Measurements from ENCODE around the gene BBX. TPM values are rescaled to one million over a fixed set of nuclear protein-coding genes. Genes with fewer than 3 reads are reported as not detected.

Gene BBX
- total and polyA plus RNA-seq, 2 experiments from 2014 or later: 52.4 to 60.8 TPM

DNA sequence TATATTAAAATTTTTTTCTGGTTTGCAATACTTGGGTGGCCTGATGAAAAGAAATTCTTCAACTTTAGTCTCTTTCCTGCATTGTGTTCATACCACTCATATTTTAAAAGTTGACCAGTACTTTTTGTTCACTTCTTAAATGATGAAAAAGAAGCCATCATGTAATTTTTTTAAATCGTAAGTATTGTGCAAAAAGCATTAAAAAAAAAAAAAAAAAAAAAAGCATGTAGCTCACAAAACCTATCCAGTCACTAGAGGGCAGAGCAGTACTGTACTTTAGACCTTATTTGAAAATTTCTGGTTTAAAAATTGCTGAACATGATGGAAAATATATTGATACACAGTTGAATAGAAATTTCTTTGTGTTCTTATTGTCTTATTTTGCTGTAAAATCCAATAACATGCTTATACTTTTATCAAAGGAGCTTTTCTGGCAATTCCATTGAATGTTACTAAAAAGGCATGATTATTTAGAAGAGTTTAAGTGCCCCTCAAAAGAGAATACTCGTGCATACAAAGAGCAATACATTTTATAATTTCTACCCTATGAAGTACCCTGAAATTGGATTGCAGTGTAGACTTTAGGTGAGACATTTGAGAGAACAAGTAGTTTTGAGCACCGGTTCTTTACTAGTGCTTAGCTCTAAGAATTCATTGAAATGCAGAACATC lies 137.7 kb downstream of the BBX start:
- Histone ChIP-seq H3K9ac (peak overlapping the region; percentile 26; the same call in 1 of the 2 replicates), H4K20me1 (ENCODE audit: insufficient read depth) (no peaks in the 10 kb centered on the region; the same call in 1 of the 2 replicates), H3K4me3 (no peak overlapping the region), H3K9me2 (ENCODE audit: insufficient read depth) (no peaks in the 10 kb centered on the region), H3K4me2 (ENCODE audit: unreplicated experiment) (peak overlapping the region; percentile 68), H3K79me2 (ENCODE audit: insufficient read depth) (0 out of 2 replicates have a peak, but pooled peaks cover 4% of the 10 kb centered on the region), H3K27ac (peak overlapping the region; percentile 62), H3K36me3 (ENCODE audit: low read depth) (no peaks in the 10 kb centered on the region), H3K9me3 (ENCODE audit: low read depth) (no peaks in the 10 kb centered on the region), H3K27me3 (replicated peaks; ENCODE audit: insufficient read depth) (no peaks in the 10 kb centered on the region), H2AFZ (no peak overlapping the region), H3K4me1 (ENCODE audit: insufficient read depth) (peaks cover 57% of the 10 kb centered on the region), H3F3A (ENCODE audit: insufficient read depth) (peaks cover 50% of the 10 kb centered on the region)
- no peak for TF ChIP-seq EZH2 (IDR thresholded peaks at IDR 0.05; ENCODE audit: insufficient read depth, poor library complexity, severe bottlenecking)
- TF ChIP-seq EZH2phosphoT487 (IDR thresholded peaks at IDR 0.05; ENCODE audit: insufficient read depth, low read depth): no peak
- WGBS, 2 experiments (ENCODE audit: low coverage in 1 of 2, low lambda C conversion rate in 2 of 2, missing lambda C conversion rate in 2 of 2): 38 to 40% methylated on average over 3 of the region's 3 CpGs
- in situ Hi-C loops (cut with MboI): no loop called here
- peak; percentile 81 for DNase-seq

GRCh38 chr3:107661447-107662123 lies 138.8 kb downstream of the BBX start:
- Histone ChIP-seq H2AFZ (peak overlapping the region; percentile 5), H3K9me3 (ENCODE audit: low read depth) (no peaks in the 10 kb centered on the region), H3K4me2 (ENCODE audit: unreplicated experiment) (peak overlapping the region; percentile 89), H3K79me2 (ENCODE audit: insufficient read depth) (0 out of 2 replicates have a peak, but pooled peaks cover 4% of the 10 kb centered on the region), H3K4me3 (peak overlapping the region; percentile 64), H3K9me2 (ENCODE audit: insufficient read depth) (no peaks in the 10 kb centered on the region), H4K20me1 (ENCODE audit: insufficient read depth) (no peaks in the 10 kb centered on the region; the same call in 1 of the 2 replicates), H3K27me3 (replicated peaks; ENCODE audit: insufficient read depth) (no peaks in the 10 kb centered on the region), H3K9ac (peak overlapping the region; percentile 65), H3K4me1 (ENCODE audit: insufficient read depth) (peaks cover 57% of the 10 kb centered on the region), H3F3A (ENCODE audit: insufficient read depth) (peaks cover 50% of the 10 kb centered on the region), H3K27ac (peak overlapping the region; percentile 62), H3K36me3 (ENCODE audit: low read depth) (no peaks in the 10 kb centered on the region)
- 35 to 36% methylated on average over 3 of the region's 3 CpGs for WGBS, 2 experiments (ENCODE audit: low coverage in 1 of 2, low lambda C conversion rate in 2 of 2, missing lambda C conversion rate in 2 of 2)
- TF ChIP-seq EZH2 (IDR thresholded peaks at IDR 0.05; ENCODE audit: insufficient read depth, poor library complexity, severe bottlenecking) (no peak), EZH2phosphoT487 (IDR thresholded peaks at IDR 0.05; ENCODE audit: insufficient read depth, low read depth) (no peak)
- DNase-seq: peak; percentile 56
- in situ Hi-C loops (cut with MboI): no loop called here

- Histone ChIP-seq H4K20me1 (ENCODE audit: insufficient read depth) (no peaks in the 10 kb centered on the region; the same call in 1 of the 2 replicates), H2AFZ (peak overlapping the region; percentile 5; the same call in 1 of the 2 replicates), H3F3A (ENCODE audit: insufficient read depth) (peaks cover 46% of the 10 kb centered on the region), H3K9me2 (ENCODE audit: insufficient read depth) (no peaks in the 10 kb centered on the region), H3K4me3 (peak overlapping the region; percentile 64), H3K79me2 (ENCODE audit: insufficient read depth) (0 out of 2 replicates have a peak, but pooled peaks cover 4% of the 10 kb centered on the region), H3K27me3 (replicated peaks; ENCODE audit: insufficient read depth) (no peaks in the 10 kb centered on the region), H3K36me3 (ENCODE audit: low read depth) (no peaks in the 10 kb centered on the region), H3K9ac (peak overlapping the region; percentile 65), H3K4me1 (ENCODE audit: insufficient read depth) (peaks cover 57% of the 10 kb centered on the region), H3K4me2 (ENCODE audit: unreplicated experiment) (peak overlapping the region; percentile 89), H3K9me3 (ENCODE audit: low read depth) (no peaks in the 10 kb centered on the region), H3K27ac (peak overlapping the region; percentile 62)
- peak; percentile 92 for DNase-seq
- no peak for TF ChIP-seq EZH2 (IDR thresholded peaks at IDR 0.05; ENCODE audit: insufficient read depth, poor library complexity, severe bottlenecking)
- no peak for TF ChIP-seq EZH2phosphoT487 (IDR thresholded peaks at IDR 0.05; ENCODE audit: insufficient read depth, low read depth)
- in situ Hi-C loops (cut with MboI): no loop called here
- 1 to 4% methylated on average over 4 of the region's 4 CpGs for WGBS, 2 experiments (ENCODE audit: low coverage in 1 of 2, low lambda C conversion rate in 2 of 2, missing lambda C conversion rate in 2 of 2)
Observed at GRCh38 chr3:107662124-107662507, 139.4 kb downstream of the BBX start.

GRCh38 chr3:107662586-107662985 lies 139.8 kb downstream of the BBX start:
- Histone ChIP-seq H3K36me3 (ENCODE audit: low read depth) (no peaks in the 10 kb centered on the region), H3K9ac (peak overlapping the region; percentile 65), H3K4me1 (ENCODE audit: insufficient read depth) (peaks cover 53% of the 10 kb centered on the region), H3K27me3 (replicated peaks; ENCODE audit: insufficient read depth) (no peaks in the 10 kb centered on the region), H3K27ac (peak overlapping the region; percentile 62), H3K4me2 (ENCODE audit: unreplicated experiment) (peak overlapping the region; percentile 89), H3K9me2 (ENCODE audit: insufficient read depth) (no peaks in the 10 kb centered on the region), H2AFZ (peak overlapping the region; percentile 5; the same call in 1 of the 2 replicates), H4K20me1 (ENCODE audit: insufficient read depth) (no peaks in the 10 kb centered on the region; the same call in 1 of the 2 replicates), H3K9me3 (ENCODE audit: low read depth) (no peaks in the 10 kb centered on the region), H3K79me2 (ENCODE audit: insufficient read depth) (0 out of 2 replicates have a peak, but pooled peaks cover 4% of the 10 kb centered on the region), H3K4me3 (peak overlapping the region; percentile 64), H3F3A (ENCODE audit: insufficient read depth) (peaks cover 41% of the 10 kb centered on the region)
- DNase-seq: peak; percentile 41
- WGBS, 2 experiments (ENCODE audit: low coverage in 1 of 2, low lambda C conversion rate in 2 of 2, missing lambda C conversion rate in 2 of 2): 42 to 44% methylated on average over 7 of the region's 7 CpGs
- in situ Hi-C loops (cut with MboI): no loop called here
- no peak for TF ChIP-seq EZH2 (IDR thresholded peaks at IDR 0.05; ENCODE audit: insufficient read depth, poor library complexity, severe bottlenecking)
- TF ChIP-seq EZH2phosphoT487 (IDR thresholded peaks at IDR 0.05; ENCODE audit: insufficient read depth, low read depth): no peak

All from GM23248 (cell line).